Stimulated activated CD4-positive, alpha-beta T cell treated with anti-CD3 and anti-CD28 coated beads, Interleukin-2, amount 100 ng/mL, for 24 hours (primary cell): Measurements from ENCODE around the gene TCTN1.

Experiments
- DNase-seq, 2 donors: peaks; one replicate each; pipeline ENCODE4 v3.0.0-alpha.2; 2020

TCTN1 gene

GRCh38 chr12:110684312-110684836, 70.4 kb downstream of the TCTN1 start:
- no peak for DNase-seq

GRCh38 chr12:110686294-110686903, 72.5 kb downstream of the TCTN1 start:
- no peak for DNase-seq

- no peak for DNase-seq
Observed at GRCh38 chr12:110687396-110688169, 73.7 kb downstream of the TCTN1 start.

GRCh38 chr12:110688446-110689280, 74.7 kb downstream of the TCTN1 start, which contains the start of gene HVCN1:
Gene HVCN1 (minus strand): TSS chr12:110689115. CDS start chr12:110683245, 5,870 bp downstream.
- DNase-seq: peak in 1 of 2 donors; percentile 46

- peak; percentile 44 to 62 for DNase-seq
Observed at GRCh38 chr12:110689281-110690126, 75.6 kb downstream of the TCTN1 start.

GRCh38 chr12:110690127-110690430, 76.2 kb downstream of the TCTN1 start:
- no peak for DNase-seq

- DNase-seq: no peak
Observed at GRCh38 chr12:110693731-110694130, 79.8 kb downstream of the TCTN1 start.

- DNase-seq: no peak
Observed at GRCh38 chr12:110694330-110694901, 80.5 kb downstream of the TCTN1 start.

- DNase-seq: no peak
Observed at GRCh38 chr12:110696283-110696682, 82.4 kb downstream of the TCTN1 start.

GRCh38 chr12:110697236-110697635, 83.3 kb downstream of the TCTN1 start:
- DNase-seq: no peak

- peak; percentile 77 to 79 for DNase-seq
Observed at GRCh38 chr12:110698171-110698902, 84.4 kb downstream of the TCTN1 start.
